ENCODE data around the gene TIMM10. TPM values are rescaled to one million over a fixed set of nuclear protein-coding genes. Genes with fewer than 3 reads are reported as not detected.

The TIMM10 gene
- polyA plus RNA-seq, 3 donors, result 32.4 to 67.7 (median 57.2) TPM

Other genes starting within 250 kb of the TIMM10 start
- gene TNKS1BP1, start 205.8 kb downstream of the TIMM10 start, polyA plus RNA-seq, result 100 to 1,000 TPM in 2 of 3 donors, 10 to 100 TPM in 1; 69.8 to 237 (median 176) TPM
- gene SSRP1, start 194.9 kb downstream of the TIMM10 start, polyA plus RNA-seq, result 10 to 100 TPM; 57.0 to 63.0 (median 60.1) TPM
- gene P2RX3, start 192.4 kb downstream of the TIMM10 start, polyA plus RNA-seq, result under 1 TPM in 1 of 3 donors, not detected in 2; 0.02 TPM
- not detected for gene PRG3, start 149.6 kb downstream of the TIMM10 start, polyA plus RNA-seq
- under 1 TPM; 0.13 to 0.79 (median 0.13) TPM for gene PRG2, start 140.1 kb downstream of the TIMM10 start, polyA plus RNA-seq
- 10 to 100 TPM in 2 of 3 donors, 1 to 10 TPM in 1; 9.9 to 51.2 (median 40.7) TPM for gene SLC43A3, start 103.6 kb downstream of the TIMM10 start, polyA plus RNA-seq
- 1 to 10 TPM in 2 of 3 donors, under 1 TPM in 1; 0.56 to 2.1 (median 1.4) TPM for gene RTN4RL2, start 70.2 kb downstream of the TIMM10 start, polyA plus RNA-seq
- gene SLC43A1, start 15.1 kb downstream of the TIMM10 start, polyA plus RNA-seq, result 100 to 1,000 TPM in 1 of 3 donors, 10 to 100 TPM in 1, 1 to 10 TPM in 1; 9.8 to 155 (median 16.0) TPM
- gene SMTNL1, start 6.8 kb upstream of the TIMM10 start, polyA plus RNA-seq, result under 1 TPM in 1 of 3 donors, not detected in 2; 0.07 TPM
- gene UBE2L6, start 36.9 kb upstream of the TIMM10 start, polyA plus RNA-seq, result 100 to 1,000 TPM in 1 of 3 donors, 10 to 100 TPM in 2; 20.1 to 111 (median 38.6) TPM
- gene SERPING1, start 66.9 kb upstream of the TIMM10 start, polyA plus RNA-seq, result 100 to 1,000 TPM; 163 to 672 (median 549) TPM
- gene YPEL4, start 119.2 kb upstream of the TIMM10 start, polyA plus RNA-seq, result 1 to 10 TPM in 1 of 3 donors, under 1 TPM in 2; 0.17 to 3.5 (median 0.58) TPM
- 10 to 100 TPM in 1 of 3 donors, 1 to 10 TPM in 2; 5.5 to 13.6 (median 6.1) TPM for gene CLP1, start 127.0 kb upstream of the TIMM10 start, polyA plus RNA-seq
- gene ZDHHC5, start 137.4 kb upstream of the TIMM10 start, polyA plus RNA-seq, result 10 to 100 TPM; 17.5 to 34.6 (median 18.0) TPM
- 10 to 100 TPM in 2 of 3 donors, 1 to 10 TPM in 1; 7.7 to 11.8 (median 10.6) TPM for gene MED19, start 181.5 kb upstream of the TIMM10 start, polyA plus RNA-seq
- 10 to 100 TPM; 43.1 to 82.9 (median 45.8) TPM for gene TMX2, start 181.8 kb upstream of the TIMM10 start, polyA plus RNA-seq
- 100 to 1,000 TPM in 2 of 3 donors, 10 to 100 TPM in 1; 87.2 to 133 (median 130) TPM for gene SELENOH, start 210.7 kb upstream of the TIMM10 start, polyA plus RNA-seq
- not detected for gene BTBD18, start 221.1 kb upstream of the TIMM10 start, polyA plus RNA-seq
- gene CTNND1, start 231.0 kb upstream of the TIMM10 start, polyA plus RNA-seq, result 10 to 100 TPM; 38.6 to 49.1 (median 45.3) TPM

Data from adipose tissue (tissue), 3 donors.